Right hindlimb (tissue), 1 donor: ENCODE results near the gene NQO2.

Source experiments
- DNase-seq: peaks from one replicate; pipeline ENCODE4 v3.0.0-alpha.2; 2018

The NQO2 gene

DNA sequence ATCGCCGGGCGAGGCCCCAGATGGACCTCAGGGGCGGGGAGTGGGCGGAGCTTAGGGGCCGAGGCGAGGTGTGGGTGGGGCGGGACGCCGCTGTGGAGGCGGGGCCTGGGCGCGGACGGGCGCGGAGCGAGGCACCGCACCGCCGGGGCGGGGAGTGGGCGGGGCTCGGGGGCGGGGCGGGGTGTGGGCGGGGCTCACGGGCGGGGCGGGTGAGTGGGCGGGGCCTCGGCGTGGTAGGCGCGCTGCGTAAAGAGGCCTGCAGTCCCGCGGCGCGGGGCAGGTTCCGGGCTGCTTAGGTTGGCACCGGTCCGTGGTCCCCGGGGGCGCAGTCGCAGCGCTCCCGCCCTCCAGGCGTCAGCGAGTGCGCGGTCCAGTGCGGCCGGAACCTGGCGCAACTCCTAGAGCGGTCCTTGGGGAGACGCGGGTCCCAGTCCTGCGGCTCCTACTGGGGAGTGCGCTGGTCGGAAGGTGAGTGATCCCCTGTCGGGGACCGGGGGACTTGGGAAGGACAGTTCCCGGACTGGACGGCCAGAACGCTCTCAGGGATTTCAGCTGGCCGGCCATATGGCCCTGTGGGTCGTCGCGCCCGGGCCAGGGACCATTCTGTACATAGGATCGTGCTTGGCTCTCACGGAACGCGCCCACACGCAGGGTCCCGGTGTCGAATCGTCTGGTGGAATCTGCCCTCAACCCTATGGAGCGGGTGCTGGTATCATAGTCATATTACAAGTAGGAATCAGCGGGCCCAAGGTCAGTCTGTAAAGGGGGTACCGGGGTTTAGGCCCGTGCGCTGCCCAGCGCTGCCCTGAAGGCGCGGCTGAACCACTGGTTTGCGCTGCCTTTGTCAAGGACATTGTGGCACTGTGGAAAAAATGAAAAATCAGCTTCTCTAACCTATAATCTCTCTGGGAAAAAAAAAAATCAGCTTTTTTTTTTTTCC is at the start of gene NQO2:
Gene NQO2, plus strand, starts transcription at position 277 of the 940 bp plus-strand sequence. CDS start 6,659 bp downstream, outside the sequence.
- DNase-seq = peak; percentile 92

DNA sequence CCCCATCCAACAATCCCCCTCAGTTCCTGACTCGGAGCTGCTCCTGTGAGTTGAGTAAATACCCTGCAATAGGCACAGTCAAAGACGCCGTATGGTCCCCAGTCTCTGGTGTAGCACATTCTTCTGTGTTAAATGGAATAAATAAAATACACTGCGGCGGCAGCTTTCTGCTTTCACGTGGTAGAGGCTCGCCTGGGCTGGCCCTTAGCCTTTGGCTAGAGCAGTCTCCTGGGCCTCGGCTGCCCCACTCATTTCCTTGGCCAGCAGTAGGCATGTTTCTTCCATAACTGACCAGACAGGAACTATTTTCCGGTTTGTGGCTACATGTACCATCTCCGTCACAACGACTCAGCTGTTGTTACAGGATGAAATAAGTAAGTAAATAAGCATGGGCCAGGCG is 49.0 kb upstream of the NQO2 start:
- no peak for DNase-seq

DNA sequence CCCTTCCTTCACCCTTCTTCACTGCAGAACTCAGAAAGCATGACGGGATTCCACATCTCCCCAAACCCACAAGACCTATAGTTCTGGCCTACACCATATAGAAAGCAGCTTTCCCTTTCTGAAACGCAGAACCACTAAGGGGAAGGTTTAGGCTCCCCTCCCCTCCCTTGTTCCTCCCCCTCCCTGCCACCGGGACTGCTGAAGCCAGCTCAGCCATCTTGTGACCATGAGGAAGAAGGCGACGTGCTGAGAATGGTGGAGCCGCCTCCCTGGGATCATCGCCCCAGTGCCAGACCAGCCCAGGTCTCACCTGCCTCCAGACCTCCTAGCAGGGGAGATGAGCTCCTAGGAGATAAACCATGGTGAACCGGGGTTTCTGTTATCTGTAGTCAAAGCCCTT is 48.0 kb upstream of the NQO2 start:
- DNase-seq = no peak

DNA sequence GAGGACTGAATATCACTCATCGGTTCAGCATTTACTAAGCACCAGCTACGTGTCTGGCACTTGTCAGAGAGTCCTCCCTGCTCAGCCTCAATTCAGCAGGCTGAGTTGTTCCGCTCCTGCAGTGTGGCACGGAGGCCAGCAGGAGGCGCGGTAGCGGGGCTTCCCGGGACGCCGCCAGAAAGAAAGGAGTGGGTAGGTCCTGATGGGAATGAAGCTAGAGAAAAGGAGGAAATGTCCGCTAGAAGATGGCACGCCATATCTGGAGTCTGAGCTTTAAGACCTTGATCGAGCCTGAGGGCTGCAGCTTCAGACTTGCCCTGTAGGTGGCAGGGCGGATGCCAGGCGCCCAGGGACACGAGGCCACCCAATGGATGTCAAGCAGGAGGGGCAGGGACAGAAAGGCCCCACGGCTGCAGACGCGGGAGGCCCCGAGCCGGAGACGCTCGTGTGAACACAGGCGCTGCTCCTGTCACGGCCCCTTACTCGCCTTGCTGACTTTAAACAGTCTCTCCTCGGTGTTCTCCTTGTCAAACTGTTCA is 47.1 kb upstream of the NQO2 start:
- DNase-seq = peak; percentile 84

GRCh38 chr6:2953098-2953497 is 46.6 kb upstream of the NQO2 start:
- DNase-seq = no peak

GRCh38 chr6:2956930-2957685 is 42.6 kb upstream of the NQO2 start:
- DNase-seq = peak; percentile 48

GRCh38 chr6:2957696-2958330 is 41.9 kb upstream of the NQO2 start:
- DNase-seq = no peak

GRCh38 chr6:2958331-2958711 is 41.4 kb upstream of the NQO2 start:
- no peak for DNase-seq

DNA sequence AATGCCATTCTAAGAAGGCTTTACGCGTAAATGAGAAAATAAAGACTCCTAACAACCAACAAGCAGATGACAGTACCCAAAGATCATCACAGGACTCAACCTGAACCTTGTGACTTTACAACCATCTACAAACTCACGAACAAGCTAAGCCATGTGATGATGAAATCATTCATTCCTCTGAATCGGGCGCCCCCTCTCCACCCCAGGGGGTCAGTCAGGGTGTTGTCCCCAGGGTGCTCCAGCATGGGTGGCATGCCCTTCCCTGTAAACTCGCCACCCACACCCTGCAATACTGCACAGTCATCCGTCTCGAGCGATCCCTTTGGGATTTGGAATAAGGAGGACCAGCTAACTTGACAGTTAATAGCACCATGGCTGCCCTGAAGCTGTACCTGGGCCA is 40.9 kb upstream of the NQO2 start:
- DNase-seq = no peak

- no peak for DNase-seq
Observed at GRCh38 chr6:2959909-2960719, 39.6 kb upstream of the NQO2 start.

GRCh38 chr6:2960935-2961334 is 38.8 kb upstream of the NQO2 start:
- DNase-seq = no peak

DNA sequence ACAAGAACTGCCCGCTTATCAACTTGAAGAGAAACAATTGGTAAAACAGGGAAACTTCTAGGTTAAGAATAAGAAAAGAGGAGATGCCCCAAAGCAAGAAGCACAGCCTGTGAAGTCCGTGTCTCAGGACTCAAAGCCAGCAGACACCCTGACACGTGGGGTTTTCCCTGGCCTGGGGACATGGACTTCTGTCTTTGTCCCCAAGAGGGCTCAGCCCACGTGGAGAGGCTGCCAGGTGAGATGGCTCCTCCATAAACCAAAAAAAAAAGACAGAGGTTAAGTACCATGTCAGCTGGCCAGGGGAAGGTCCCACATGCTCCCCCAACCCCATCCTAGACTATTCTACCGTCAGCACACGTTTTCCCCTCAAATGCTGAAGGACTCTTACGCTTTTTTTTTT is 38.2 kb upstream of the NQO2 start:
- DNase-seq = no peak

- DNase-seq = no peak
Observed at GRCh38 chr6:2962004-2962403, 37.7 kb upstream of the NQO2 start.

- DNase-seq = no peak
Observed at GRCh38 chr6:2962636-2963035, 37.1 kb upstream of the NQO2 start.

GRCh38 chr6:2963756-2964155 is 35.9 kb upstream of the NQO2 start:
- no peak for DNase-seq

GRCh38 chr6:2964793-2965505 is 34.7 kb upstream of the NQO2 start:
- DNase-seq = no peak

DNA sequence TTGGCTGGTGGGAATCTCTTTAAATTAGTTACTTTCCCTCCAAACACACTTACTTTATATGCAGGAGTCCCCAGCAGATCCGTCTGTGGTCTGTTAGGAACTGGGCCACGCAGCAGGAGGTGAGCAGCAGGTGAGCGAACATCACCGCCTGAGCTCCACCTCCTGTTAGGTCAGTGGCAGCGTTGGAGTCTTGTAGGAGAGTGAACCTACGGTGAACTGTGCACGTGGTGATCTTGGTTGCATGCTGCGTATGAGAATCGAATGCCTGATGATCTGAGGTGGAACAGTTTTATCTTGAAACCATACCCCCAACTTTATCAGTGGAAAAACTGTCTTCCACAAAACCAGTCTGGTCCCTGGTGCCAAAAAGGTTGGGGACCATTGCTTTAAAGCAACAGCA is 33.3 kb upstream of the NQO2 start:
- no peak for DNase-seq

- no peak for DNase-seq
Observed at GRCh38 chr6:2967936-2968335, 31.8 kb upstream of the NQO2 start.

GRCh38 chr6:2968600-2969135 is 31.0 kb upstream of the NQO2 start:
- DNase-seq = no peak

GRCh38 chr6:2969549-2969948 is 30.1 kb upstream of the NQO2 start:
- no peak for DNase-seq

DNA sequence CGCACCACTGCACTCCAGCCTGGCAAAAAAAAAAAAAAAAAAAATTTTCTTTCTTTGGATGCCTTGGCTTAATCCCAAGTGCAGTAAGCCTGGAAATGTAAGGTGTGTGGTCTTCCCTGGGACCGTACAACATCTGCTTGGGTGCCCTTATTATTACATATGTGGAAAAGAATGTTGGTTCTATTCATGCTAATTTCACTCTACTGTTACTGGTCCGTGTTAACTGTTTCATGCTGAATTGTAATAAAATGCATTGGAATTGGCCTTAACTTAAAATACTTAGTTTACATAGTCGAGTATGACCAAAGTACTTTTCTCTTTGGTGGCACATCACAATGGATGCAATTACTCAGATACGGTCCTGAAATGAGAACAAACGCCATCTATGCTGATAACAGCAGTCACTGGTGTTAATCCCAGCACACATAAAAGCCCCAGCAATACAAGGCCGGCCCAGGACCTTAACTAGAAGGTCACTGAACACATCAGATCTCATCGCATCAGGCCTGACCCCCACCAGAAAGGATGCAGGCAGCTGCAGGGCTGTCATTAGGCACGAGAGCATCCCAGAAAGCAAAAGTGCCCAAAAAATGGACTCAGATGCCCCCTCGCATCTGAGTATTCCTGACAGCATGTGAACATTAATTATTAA is 29.5 kb upstream of the NQO2 start:
- no peak for DNase-seq
